ENCODE measurements around the gene CTPS2.
"Not testable (repeated sequence)": the region's sequence is repeated elsewhere in the genome, so short reads cannot be mapped to it uniquely, and the experiment has no call there.

The CTPS2 gene

GRCh38 chrX:16601885-16602284 is 110.6 kb downstream of the CTPS2 start:
- no peak for DNase-seq

GRCh38 chrX:16594490-16594889 is 118.0 kb downstream of the CTPS2 start:
- DNase-seq: no peak

GRCh38 chrX:16593801-16594200 is 118.7 kb downstream of the CTPS2 start:
- no peak for DNase-seq

GRCh38 chrX:16592194-16592770 is 120.2 kb downstream of the CTPS2 start:
- DNase-seq: no peak

GRCh38 chrX:16589826-16590225 is 122.6 kb downstream of the CTPS2 start:
- DNase-seq: no peak

- no peak for DNase-seq
Observed at GRCh38 chrX:16589211-16589610, 123.3 kb downstream of the CTPS2 start.

GRCh38 chrX:16588266-16588665 is 124.2 kb downstream of the CTPS2 start:
- no peak for DNase-seq

- no peak for DNase-seq
Observed at GRCh38 chrX:16587836-16588235, 124.6 kb downstream of the CTPS2 start.

GRCh38 chrX:16586377-16587112 is 125.9 kb downstream of the CTPS2 start:
- DNase-seq: no peak

- no peak for DNase-seq
Observed at GRCh38 chrX:16585486-16586376, 126.7 kb downstream of the CTPS2 start.

GRCh38 chrX:16580004-16580797 is 132.3 kb downstream of the CTPS2 start:
- not testable (repeated sequence) for DNase-seq

GRCh38 chrX:16579517-16579916 is 133.0 kb downstream of the CTPS2 start:
- DNase-seq: no peak

- no peak for DNase-seq
Observed at GRCh38 chrX:16578218-16578617, 134.3 kb downstream of the CTPS2 start.

GRCh38 chrX:16577483-16578029 is 134.9 kb downstream of the CTPS2 start:
- no peak for DNase-seq

GRCh38 chrX:16575388-16575787 is 137.1 kb downstream of the CTPS2 start:
- not testable (repeated sequence) for DNase-seq

- DNase-seq: no peak
Observed at GRCh38 chrX:16573781-16574180, 138.7 kb downstream of the CTPS2 start.

- DNase-seq: no peak
Observed at GRCh38 chrX:16567681-16568080, 144.8 kb downstream of the CTPS2 start.

GRCh38 chrX:16566571-16566970 is 145.9 kb downstream of the CTPS2 start:
- DNase-seq: no peak

GRCh38 chrX:16560173-16560572 is 152.3 kb downstream of the CTPS2 start:
- DNase-seq: no peak

GRCh38 chrX:16559206-16559619 is 153.3 kb downstream of the CTPS2 start:
- no peak for DNase-seq

GRCh38 chrX:16558489-16558888 is 154.0 kb downstream of the CTPS2 start:
- DNase-seq: no peak

GRCh38 chrX:16552546-16552945 is 159.9 kb downstream of the CTPS2 start:
- DNase-seq: no peak

- DNase-seq: no peak
Observed at GRCh38 chrX:16547644-16548043, 164.8 kb downstream of the CTPS2 start.
